Stomach smooth muscle (tissue), 2 donors: ENCODE results near the gene FN1.

ENCODE experiments used
- H3K27ac ChIP-seq: one replicate; pipeline ENCODE4 v1.7.0; 2013; ENCODE audit warnings: mild to moderate bottlenecking, low read length, inconsistent platforms
- H3K27me3 ChIP-seq, 2 donors: one replicate each; pipeline ENCODE4 v1.7.0; 2013; ENCODE audit warnings: low read length in 2 of 2; ENCODE audit not compliant: insufficient read depth in 2 of 2, control insufficient read depth in 1 of 2
- H3K36me3 ChIP-seq, 2 donors: one replicate each; pipeline ENCODE4 v1.7.0; 2013; ENCODE audit warnings: low read length in 2 of 2; ENCODE audit not compliant: control insufficient read depth in 2 of 2, insufficient read depth in 2 of 2
- H3K4me1 ChIP-seq: one replicate; pipeline ENCODE4 v1.7.0; 2013; ENCODE audit warnings: low read length; ENCODE audit not compliant: control insufficient read depth, insufficient read depth
- H3K4me3 ChIP-seq, 2 donors: one replicate each; pipeline ENCODE4 v1.7.0; 2013; ENCODE audit warnings: low read length in 2 of 2
- H3K9ac ChIP-seq, 2 donors: one replicate each; pipeline ENCODE4 v1.7.0; 2013; ENCODE audit warnings: low read length in 2 of 2, mild to moderate bottlenecking in 1 of 2
- H3K9me3 ChIP-seq, 2 donors: one replicate each; pipeline ENCODE4 v1.7.0; 2013; ENCODE audit warnings: low read length in 2 of 2; ENCODE audit not compliant: control insufficient read depth in 2 of 2
- donor health status: healthy.
- donor health status: Pancreatic carcinoma.

The FN1 gene

DNA sequence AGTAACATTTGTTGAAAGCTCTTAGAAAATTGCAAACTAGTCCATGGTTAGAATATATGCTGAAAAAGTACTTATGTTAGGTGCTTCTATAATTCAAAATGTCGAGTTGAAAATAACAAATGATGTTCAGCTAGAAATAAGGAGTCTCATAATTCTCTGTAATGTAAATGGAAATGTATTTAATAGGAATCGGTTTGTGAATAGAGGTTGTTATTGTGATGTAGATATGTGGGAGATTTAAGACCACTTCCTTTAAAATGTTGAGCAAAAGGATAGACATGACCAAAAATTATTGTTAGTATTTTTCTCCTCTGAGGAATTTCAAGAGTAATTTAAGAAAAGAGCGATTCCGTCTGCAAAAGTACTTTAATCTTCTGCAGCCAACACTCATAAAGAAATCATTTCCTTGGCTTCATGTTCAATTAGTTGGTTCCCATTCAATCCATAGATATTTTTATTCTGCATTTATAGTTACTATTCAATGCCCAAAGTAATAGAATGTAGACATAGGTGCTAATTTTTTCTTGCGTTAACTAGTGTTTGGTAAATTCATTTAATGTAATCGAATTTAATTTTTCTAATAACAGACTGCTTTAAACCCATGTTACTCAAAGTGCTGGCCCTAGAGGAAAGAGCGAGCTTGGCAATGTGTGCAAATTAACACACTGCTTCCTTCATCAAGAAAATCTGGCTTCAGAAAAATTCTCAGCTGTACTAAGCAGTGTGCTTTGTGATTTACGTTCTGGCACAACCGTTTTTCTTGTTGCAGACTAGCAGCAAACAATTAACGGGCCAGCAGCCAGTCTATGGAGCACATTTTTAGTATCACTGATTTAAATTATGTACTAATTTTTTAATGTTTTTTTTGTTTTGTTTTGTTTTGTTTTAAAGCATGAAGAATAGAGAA is 32.2 kb downstream of the FN1 start:
- Histone ChIP-seq H3K4me3 (no peak overlapping the region), H3K36me3 (peaks cover 43 to 51% of the 10 kb centered on the region in 2 donors), H3K9ac (no peak overlapping the region), H3K27ac (no peak overlapping the region), H3K4me1 (no peaks in the 10 kb centered on the region), H3K9me3 (no peaks in the 10 kb centered on the region), H3K27me3 (no peaks in the 10 kb centered on the region)

- Histone ChIP-seq H3K9me3 (no peaks in the 10 kb centered on the region), H3K4me3 (no peak overlapping the region), H3K4me1 (no peaks in the 10 kb centered on the region), H3K27ac (no peak overlapping the region), H3K9ac (no peak overlapping the region), H3K27me3 (no peaks in the 10 kb centered on the region), H3K36me3 (peaks cover 29 to 47% of the 10 kb centered on the region in 2 donors)
These were observed 33.9 kb downstream of the FN1 start for GRCh38 chr2:215401896-215402379.

DNA sequence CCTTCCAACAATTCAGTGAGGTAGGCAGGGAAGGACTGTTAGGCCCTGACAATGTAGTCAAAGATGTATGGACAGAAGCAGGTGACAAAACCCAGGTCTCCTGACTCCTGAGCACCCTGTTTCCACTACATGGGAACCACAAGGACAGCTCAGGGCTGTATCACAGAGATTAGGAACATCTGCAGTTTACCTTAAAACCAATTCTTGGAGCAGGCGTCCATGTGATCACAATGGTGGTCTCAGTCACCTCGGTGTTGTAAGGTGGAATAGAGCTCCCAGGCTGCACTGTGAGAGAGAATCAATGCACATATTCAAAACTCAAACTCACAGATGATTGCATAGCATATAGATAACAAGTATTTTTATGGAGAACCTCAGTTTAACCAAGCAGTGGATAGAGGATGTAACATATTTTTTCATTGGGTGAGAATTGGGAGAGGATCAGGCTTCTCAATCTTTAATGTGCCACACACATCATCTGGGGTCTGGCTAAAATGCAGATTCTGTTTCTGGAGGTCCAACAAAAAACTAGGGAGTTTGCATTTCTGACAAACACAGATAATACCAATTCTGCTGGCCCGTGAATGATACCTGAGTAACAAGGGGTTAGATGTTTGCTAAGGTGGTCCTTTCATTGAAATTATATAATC is 36.7 kb downstream of the FN1 start:
- no peak overlapping the region for H3K9ac ChIP-seq
- H3K9me3 ChIP-seq: no peaks in the 10 kb centered on the region
- no peaks in the 10 kb centered on the region for H3K4me1 ChIP-seq
- no peaks in the 10 kb centered on the region for H3K27me3 ChIP-seq
- no peak overlapping the region for H3K27ac ChIP-seq
- no peak overlapping the region for H3K4me3 ChIP-seq
- peaks cover 34 to 42% of the 10 kb centered on the region in 2 donors for H3K36me3 ChIP-seq

DNA sequence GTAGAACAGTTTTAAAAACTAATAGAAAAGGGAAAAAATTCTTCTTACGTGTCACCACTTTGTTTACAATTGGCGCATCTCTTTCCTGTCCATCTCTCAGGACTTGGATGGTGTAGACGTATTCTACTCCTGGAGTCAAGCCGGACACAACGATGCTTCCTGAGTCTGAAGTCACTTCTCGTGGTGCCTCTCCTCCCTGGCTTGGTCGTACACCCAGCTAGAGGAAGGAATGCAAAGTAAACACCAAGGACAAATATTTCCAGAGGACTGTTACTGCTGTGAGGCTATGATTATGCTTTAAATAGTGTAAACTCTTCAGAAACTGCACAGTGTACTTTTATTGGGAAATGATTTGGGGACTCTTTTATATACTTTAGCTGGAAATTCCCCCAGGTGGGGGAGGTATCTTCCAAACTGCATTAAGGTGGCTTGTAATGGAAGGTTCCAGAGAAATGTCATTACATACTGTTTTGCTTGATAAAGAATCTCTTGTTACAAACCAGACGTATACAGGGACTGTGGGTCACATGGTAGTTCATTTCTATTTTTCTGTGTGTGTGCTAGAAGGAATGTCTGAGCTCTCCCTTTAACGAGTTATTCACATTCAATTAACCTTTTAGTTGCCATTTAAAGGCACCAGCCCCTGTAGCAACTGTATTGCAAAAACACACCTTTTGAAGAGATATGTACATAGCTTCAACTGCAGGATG is 38.1 kb downstream of the FN1 start:
- peaks cover 42 to 52% of the 10 kb centered on the region in 2 donors for H3K36me3 ChIP-seq
- H3K27me3 ChIP-seq: no peaks in the 10 kb centered on the region
- no peaks in the 10 kb centered on the region for H3K9me3 ChIP-seq
- no peak overlapping the region for H3K9ac ChIP-seq
- H3K4me3 ChIP-seq: no peak overlapping the region
- peak overlapping the region; percentile 42 for H3K27ac ChIP-seq
- H3K4me1 ChIP-seq: no peaks in the 10 kb centered on the region

DNA sequence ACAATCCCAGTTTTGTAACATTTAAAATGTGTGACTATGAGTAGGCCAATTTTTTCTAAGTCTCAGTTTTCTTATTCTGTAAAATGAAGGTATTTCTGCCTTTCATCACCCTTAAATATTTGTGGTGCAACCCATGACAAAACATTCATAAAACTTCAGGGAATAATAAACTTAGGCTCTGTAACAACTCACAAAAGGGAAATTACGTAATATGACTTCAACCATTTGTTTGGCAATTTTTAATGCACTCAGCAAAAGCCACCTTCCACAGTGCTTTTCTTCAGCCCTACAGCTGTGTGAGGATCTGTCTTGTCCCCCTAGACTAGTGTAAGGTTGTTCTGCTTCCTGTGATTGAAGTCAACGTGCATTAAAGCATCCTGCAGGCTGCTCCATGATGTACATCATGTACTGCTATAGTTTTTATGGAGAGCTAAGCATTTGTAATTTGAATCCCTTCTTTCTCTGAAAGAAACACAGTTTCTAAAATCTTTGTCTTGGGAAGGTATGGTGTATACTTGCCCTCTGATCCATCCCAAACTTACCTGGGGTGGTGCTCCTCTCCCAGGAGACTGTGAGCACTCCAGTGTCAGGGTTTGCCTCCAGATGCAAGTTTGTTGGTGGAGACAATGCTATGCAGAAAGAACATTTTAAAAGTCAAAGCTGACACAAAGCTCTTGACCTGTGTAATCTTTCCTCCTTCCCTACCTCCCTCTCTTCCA is 39.1 kb downstream of the FN1 start:
- H3K4me3 ChIP-seq: no peak overlapping the region
- peaks cover 48 to 61% of the 10 kb centered on the region in 2 donors for H3K36me3 ChIP-seq
- no peaks in the 10 kb centered on the region for H3K27me3 ChIP-seq
- no peaks in the 10 kb centered on the region for H3K4me1 ChIP-seq
- no peak overlapping the region for H3K9ac ChIP-seq
- no peaks in the 10 kb centered on the region for H3K9me3 ChIP-seq
- no peak overlapping the region for H3K27ac ChIP-seq

DNA sequence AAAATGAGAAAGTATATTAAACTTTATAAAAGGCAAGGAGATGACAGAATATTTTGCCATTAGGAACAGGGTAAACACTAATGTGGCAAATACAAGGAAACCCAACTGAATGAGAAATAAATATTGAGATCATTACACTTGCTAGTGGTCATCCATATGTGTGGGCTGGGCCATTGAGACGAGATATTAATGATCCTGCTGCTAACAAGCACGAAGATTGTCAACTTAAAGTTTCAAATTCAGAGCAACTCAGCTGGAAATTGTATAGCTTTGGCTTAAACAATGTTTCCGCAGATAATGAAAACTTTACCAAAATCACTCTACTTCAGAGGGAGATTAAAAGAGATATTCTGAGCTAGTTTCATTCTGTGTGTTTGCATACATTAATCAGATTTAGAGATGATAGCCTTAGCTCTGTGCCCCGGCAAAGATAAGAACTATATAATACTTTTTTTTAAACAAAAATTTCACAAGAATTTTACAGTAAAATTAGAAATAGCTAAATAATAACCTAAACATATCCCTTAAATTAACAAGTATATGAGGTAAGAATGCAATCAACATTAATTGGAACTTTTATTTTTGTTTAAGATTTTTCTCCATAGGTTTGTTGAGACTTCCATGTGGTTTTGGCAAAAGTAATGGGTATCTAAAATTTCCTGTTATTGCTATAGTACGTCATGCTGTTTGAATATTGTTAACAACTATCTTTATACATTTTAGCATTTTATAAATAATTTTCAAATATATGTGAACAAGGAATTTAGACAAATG is 40.0 kb downstream of the FN1 start:
- peaks cover 52 to 68% of the 10 kb centered on the region in 2 donors for H3K36me3 ChIP-seq
- H3K4me3 ChIP-seq: no peak overlapping the region
- H3K27ac ChIP-seq: no peak overlapping the region
- H3K4me1 ChIP-seq: no peaks in the 10 kb centered on the region
- H3K9ac ChIP-seq: no peak overlapping the region
- H3K9me3 ChIP-seq: no peaks in the 10 kb centered on the region
- H3K27me3 ChIP-seq: no peaks in the 10 kb centered on the region

- H3K36me3 ChIP-seq: peaks cover 62 to 76% of the 10 kb centered on the region in 2 donors
These were observed 41.6 kb downstream of the FN1 start for GRCh38 chr2:215394102-215394805.

GRCh38 chr2:215392687-215393270 is 43.1 kb downstream of the FN1 start:
- Histone ChIP-seq H3K27me3 (no peaks in the 10 kb centered on the region), H3K9me3 (no peaks in the 10 kb centered on the region), H3K36me3 (peaks cover 65 to 75% of the 10 kb centered on the region in 2 donors), H3K4me1 (no peaks in the 10 kb centered on the region), H3K9ac (no peak overlapping the region), H3K4me3 (no peak overlapping the region), H3K27ac (no peak overlapping the region)

More at GRCh38 chr2:215394102-215394805, 41.6 kb downstream of the FN1 start:
- no peaks in the 10 kb centered on the region for H3K9me3 ChIP-seq
- no peak overlapping the region for H3K4me3 ChIP-seq
- H3K9ac ChIP-seq: no peak overlapping the region
- H3K4me1 ChIP-seq: no peaks in the 10 kb centered on the region
- H3K27me3 ChIP-seq: no peaks in the 10 kb centered on the region
- no peak overlapping the region for H3K27ac ChIP-seq

- no peak overlapping the region for H3K4me3 ChIP-seq
- H3K4me1 ChIP-seq: no peaks in the 10 kb centered on the region
- H3K36me3 ChIP-seq: peaks cover 62 to 73% of the 10 kb centered on the region in 2 donors
- H3K9ac ChIP-seq: no peak overlapping the region
- H3K27me3 ChIP-seq: no peaks in the 10 kb centered on the region
- no peak overlapping the region for H3K27ac ChIP-seq
- no peaks in the 10 kb centered on the region for H3K9me3 ChIP-seq
These were observed 43.7 kb downstream of the FN1 start for GRCh38 chr2:215392164-215392563.
